Neutrophil (primary cell): ENCODE measurements around the gene MCUR1.

Experiments used
- H3K27ac ChIP-seq: fragments of 200-600 bp; sonication (generic); 2 replicates; pipeline ENCODE4 v1.5.1; 2016; ENCODE audit warnings: mild to moderate bottlenecking, moderate library complexity
- H3K27me3 ChIP-seq: fragments of 200-600 bp; sonication (generic); 2 replicates; pipeline ENCODE4 v1.6.0; 2016; ENCODE audit warnings: mild to moderate bottlenecking
- H3K36me3 ChIP-seq: fragments of 200-600 bp; sonication (generic); 2 replicates; pipeline ENCODE4 v1.5.1; 2017
- H3K4me1 ChIP-seq, 2 experiments: fragments of 200-600 bp in 1 of 2; sonication (generic) in 1 of 2; 1 replicate in 1 of 2; 2 replicates in 1 of 2; pipeline versions ENCODE4 v1.5.1 to v1.6.1; 2013 to 2016; ENCODE audit warnings: low read depth in 1 of 2, low read length in 1 of 2, mild to moderate bottlenecking in 1 of 2, moderate library complexity in 1 of 2; ENCODE audit not compliant: control insufficient read depth in 1 of 2, insufficient read depth in 1 of 2
- H3K4me3 ChIP-seq, 2 experiments: fragments of 200-600 bp in 1 of 2; sonication (generic) in 1 of 2; 1 replicate in 1 of 2; 2 replicates in 1 of 2; pipeline ENCODE4 v1.5.1; 2013 to 2016; ENCODE audit warnings: low read depth in 1 of 2, low read length in 1 of 2, mild to moderate bottlenecking in 1 of 2, moderate library complexity in 1 of 2
- H3K9me3 ChIP-seq: fragments of 200-600 bp; sonication (generic); 2 replicates; pipeline ENCODE4 v1.5.1; 2016
- CTCF ChIP-seq: fragments of 200-600 bp; sonication (generic); IDR thresholded peaks from 2 replicates; pipeline ENCODE4 v1.5.1; 2016; ENCODE audit warnings: antibody characterized with exemption

The MCUR1 gene

GRCh38 chr6:13764996-13765395, 49.4 kb downstream of the MCUR1 start:
- Histone ChIP-seq H3K27me3 (peaks cover 20% of the 10 kb centered on the region), H3K27ac (no peak overlapping the region), H3K4me1 (peaks cover 15 to 17% of the 10 kb centered on the region in 2 experiments), H3K9me3 (no peaks in the 10 kb centered on the region), H3K4me3 (no peak overlapping the region), H3K36me3 (no peaks in the 10 kb centered on the region)
- TF ChIP-seq CTCF = no peak

GRCh38 chr6:13763740-13764381, 50.5 kb downstream of the MCUR1 start:
- H3K4me1 ChIP-seq = peaks cover 15 to 17% of the 10 kb centered on the region in 2 experiments
- no peaks in the 10 kb centered on the region for H3K36me3 ChIP-seq
- TF ChIP-seq CTCF = no peak
- no peak overlapping the region for H3K27ac ChIP-seq
- no peak overlapping the region for H3K4me3 ChIP-seq
- H3K27me3 ChIP-seq = peaks cover 20% of the 10 kb centered on the region
- H3K9me3 ChIP-seq = no peaks in the 10 kb centered on the region

- no peak for TF ChIP-seq CTCF
- H3K4me3 ChIP-seq = no peak overlapping the region
- H3K27me3 ChIP-seq = peaks cover 20% of the 10 kb centered on the region
- H3K9me3 ChIP-seq = no peaks in the 10 kb centered on the region
- no peaks in the 10 kb centered on the region for H3K36me3 ChIP-seq
- H3K4me1 ChIP-seq = peaks cover 14 to 17% of the 10 kb centered on the region in 2 experiments
- H3K27ac ChIP-seq = no peak overlapping the region
These were observed 51.5 kb downstream of the MCUR1 start for GRCh38 chr6:13762611-13763441.

- no peak overlapping the region for H3K27ac ChIP-seq
- peaks cover 8% of the 10 kb centered on the region for H3K27me3 ChIP-seq
- H3K36me3 ChIP-seq = no peaks in the 10 kb centered on the region
- peaks cover 7 to 10% of the 10 kb centered on the region in 2 experiments for H3K4me1 ChIP-seq
- H3K4me3 ChIP-seq = no peak overlapping the region
- H3K9me3 ChIP-seq = no peaks in the 10 kb centered on the region
- no peak for TF ChIP-seq CTCF
These were observed 52.9 kb downstream of the MCUR1 start for GRCh38 chr6:13761361-13762036.

GRCh38 chr6:13760307-13761304, 53.8 kb downstream of the MCUR1 start:
- H3K27ac ChIP-seq = no peak overlapping the region
- no peak overlapping the region for H3K4me3 ChIP-seq
- peaks cover 7 to 10% of the 10 kb centered on the region in 2 experiments for H3K4me1 ChIP-seq
- no peaks in the 10 kb centered on the region for H3K9me3 ChIP-seq
- no peak for TF ChIP-seq CTCF
- H3K27me3 ChIP-seq = no peaks in the 10 kb centered on the region
- no peaks in the 10 kb centered on the region for H3K36me3 ChIP-seq
